ENCODE results near the gene CTNND1.

DNA sequence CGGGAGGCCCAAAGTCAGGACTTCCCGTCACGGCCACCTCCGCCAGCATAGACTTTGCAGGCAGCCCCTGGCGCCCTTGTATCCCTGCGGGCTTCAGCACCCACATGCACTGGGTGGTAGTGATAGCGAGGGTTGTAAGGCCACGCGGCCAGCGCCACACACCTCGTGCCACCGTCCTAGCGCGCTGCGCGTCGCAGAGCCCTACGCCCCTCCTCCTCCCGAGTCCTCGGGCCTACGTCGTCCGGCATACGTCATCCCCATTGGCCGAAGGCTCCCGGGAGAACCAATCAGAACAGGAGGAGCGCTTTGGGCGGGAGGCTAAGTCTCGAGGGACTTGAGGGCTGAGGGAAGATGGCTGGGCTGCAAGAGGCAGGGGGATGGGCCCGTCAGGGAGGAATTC, 8.6 kb upstream of the CTNND1 start:
- TF ChIP-seq, protein P1, sequence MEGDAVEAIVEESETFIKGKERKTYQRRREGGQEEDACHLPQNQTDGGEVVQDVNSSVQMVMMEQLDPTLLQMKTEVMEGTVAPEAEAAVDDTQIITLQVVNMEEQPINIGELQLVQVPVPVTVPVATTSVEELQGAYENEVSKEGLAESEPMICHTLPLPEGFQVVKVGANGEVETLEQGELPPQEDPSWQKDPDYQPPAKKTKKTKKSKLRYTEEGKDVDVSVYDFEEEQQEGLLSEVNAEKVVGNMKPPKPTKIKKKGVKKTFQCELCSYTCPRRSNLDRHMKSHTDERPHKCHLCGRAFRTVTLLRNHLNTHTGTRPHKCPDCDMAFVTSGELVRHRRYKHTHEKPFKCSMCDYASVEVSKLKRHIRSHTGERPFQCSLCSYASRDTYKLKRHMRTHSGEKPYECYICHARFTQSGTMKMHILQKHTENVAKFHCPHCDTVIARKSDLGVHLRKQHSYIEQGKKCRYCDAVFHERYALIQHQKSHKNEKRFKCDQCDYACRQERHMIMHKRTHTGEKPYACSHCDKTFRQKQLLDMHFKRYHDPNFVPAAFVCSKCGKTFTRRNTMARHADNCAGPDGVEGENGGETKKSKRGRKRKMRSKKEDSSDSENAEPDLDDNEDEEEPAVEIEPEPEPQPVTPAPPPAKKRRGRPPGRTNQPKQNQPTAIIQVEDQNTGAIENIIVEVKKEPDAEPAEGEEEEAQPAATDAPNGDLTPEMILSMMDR (IDR thresholded peaks at IDR 0.05): no peak
- TF ChIP-seq POLR2AphosphoS5 (IDR thresholded peaks at IDR 0.05; ENCODE audit: insufficient read depth in 1 of 2, low read depth in 1 of 2): no peak
- TF ChIP-seq POLR2A (IDR thresholded peaks at IDR 0.05): no peak
